DOHH2 (cell line): Measurements from ENCODE around the gene DLX4.

ENCODE experiments used
- H3F3A ChIP-seq: fragments of 200-600 bp; sonication (generic), shearing (Covaris generic); 2 replicates; pipeline ENCODE4 v1.6.0; 2016; ENCODE audit warnings: antibody characterized with exemption, mild to moderate bottlenecking; ENCODE audit not compliant: control insufficient read depth, insufficient read depth
- H3K27ac ChIP-seq: fragments of 200-600 bp; sonication (generic); 2 replicates; pipeline ENCODE4 v1.5.1; 2014; ENCODE audit warnings: low read depth, mild to moderate bottlenecking, low read length, moderate library complexity
- H3K27me3 ChIP-seq: fragments of 200-600 bp; sonication (generic); 2 replicates; pipeline ENCODE4 v1.6.1; 2014; ENCODE audit warnings: mild to moderate bottlenecking, low read length, mixed read lengths; ENCODE audit not compliant: control insufficient read depth
- H3K36me3 ChIP-seq: fragments of 200-600 bp; sonication (generic); 2 replicates; pipeline ENCODE4 v1.6.1; 2014; ENCODE audit warnings: mild to moderate bottlenecking, low read length, moderate library complexity, mixed read lengths; ENCODE audit not compliant: control insufficient read depth
- H3K4me1 ChIP-seq: fragments of 200-600 bp; sonication (generic); 2 replicates; pipeline ENCODE4 v1.6.1; 2014; ENCODE audit warnings: mild to moderate bottlenecking, low read length, mixed read lengths; ENCODE audit not compliant: control insufficient read depth
- H3K4me2 ChIP-seq: fragments of 200-600 bp; sonication (generic); 2 replicates; pipeline ENCODE4 v1.6.0; 2014; ENCODE audit warnings: mild to moderate bottlenecking, low read length, moderate library complexity
- H3K4me3 ChIP-seq: fragments of 200-600 bp; sonication (generic); 2 replicates; pipeline ENCODE4 v1.5.1; 2014; ENCODE audit warnings: mild to moderate bottlenecking, low read length, mixed read lengths
- H3K79me2 ChIP-seq: fragments of 200-600 bp; sonication (generic); 2 replicates; pipeline ENCODE4 v1.6.1; 2014; ENCODE audit warnings: mild to moderate bottlenecking, low read length, mixed read lengths; ENCODE audit not compliant: control insufficient read depth
- H3K9me2 ChIP-seq: fragments of 200-600 bp; sonication (generic); replicated peaks from 2 replicates; pipeline ENCODE4 v1.6.1; 2014; ENCODE audit warnings: mild to moderate bottlenecking, low read length, mixed read lengths; ENCODE audit not compliant: control insufficient read depth
- H3K9me3 ChIP-seq: fragments of 200-600 bp; sonication (generic); 2 replicates; pipeline ENCODE4 v1.6.1; 2014; ENCODE audit warnings: antibody characterized with exemption, low read length, mixed read lengths; ENCODE audit not compliant: control insufficient read depth, insufficient read depth
- H4K20me1 ChIP-seq: fragments of 200-600 bp; sonication (generic); 2 replicates; pipeline ENCODE4 v1.6.0; 2014; ENCODE audit warnings: low read depth, mild to moderate bottlenecking, antibody characterized with exemption, low read length, moderate library complexity; ENCODE audit not compliant: control insufficient read depth, insufficient read depth
- CTCF ChIP-seq: fragments of 200-600 bp; sonication (generic); IDR thresholded peaks from one replicate; pipeline ENCODE4 v1.5.1; 2014; ENCODE audit warnings: antibody characterized with exemption, mild to moderate bottlenecking, low read depth, low read length; ENCODE audit not compliant: poor library complexity, severe bottlenecking
- EZH2phosphoT487 ChIP-seq: fragments of 200-600 bp; sonication (generic); IDR thresholded peaks from 2 replicates; pipeline ENCODE4 v1.6.1; 2017; ENCODE audit warnings: borderline replicate concordance, mild to moderate bottlenecking, antibody characterized with exemption, low read length, moderate library complexity, mixed read lengths

The DLX4 gene

GRCh38 chr17:49969795-49970389 lies 902 bp downstream of the DLX4 start:
- H3K27ac ChIP-seq = no peak overlapping the region
- H3F3A ChIP-seq = peaks cover 5% of the 10 kb centered on the region; the same call in 1 of the 2 replicates
- H3K4me1 ChIP-seq = peaks cover 12% of the 10 kb centered on the region
- peaks cover 62% of the 10 kb centered on the region for H3K27me3 ChIP-seq
- H3K36me3 ChIP-seq = no peaks in the 10 kb centered on the region
- no peak for TF ChIP-seq CTCF
- no peak for TF ChIP-seq EZH2phosphoT487
- no peak overlapping the region for H3K4me3 ChIP-seq
- H3K79me2 ChIP-seq = no peaks in the 10 kb centered on the region
- H3K9me2 ChIP-seq = no peaks in the 10 kb centered on the region
- H3K9me3 ChIP-seq = no peaks in the 10 kb centered on the region
- H3K4me2 ChIP-seq = no peak overlapping the region
- no peaks in the 10 kb centered on the region for H4K20me1 ChIP-seq

GRCh38 chr17:49970498-49970897 lies 1.5 kb downstream of the DLX4 start:
- Histone ChIP-seq H3F3A (peaks cover 5% of the 10 kb centered on the region; the same call in 1 of the 2 replicates), H3K4me3 (no peak overlapping the region), H3K4me1 (peaks cover 12% of the 10 kb centered on the region), H3K36me3 (no peaks in the 10 kb centered on the region), H3K4me2 (no peak overlapping the region), H3K27me3 (peaks cover 65% of the 10 kb centered on the region), H4K20me1 (no peaks in the 10 kb centered on the region), H3K27ac (no peak overlapping the region), H3K9me2 (no peaks in the 10 kb centered on the region), H3K79me2 (no peaks in the 10 kb centered on the region), H3K9me3 (no peaks in the 10 kb centered on the region)
- no peak for TF ChIP-seq CTCF
- TF ChIP-seq EZH2phosphoT487 = no peak

- Histone ChIP-seq H3K4me2 (no peak overlapping the region), H3K27ac (no peak overlapping the region), H3K9me3 (no peaks in the 10 kb centered on the region), H3K4me1 (peaks cover 12% of the 10 kb centered on the region), H3K9me2 (no peaks in the 10 kb centered on the region), H3K4me3 (no peak overlapping the region), H3K27me3 (peaks cover 58% of the 10 kb centered on the region), H3K36me3 (no peaks in the 10 kb centered on the region), H3F3A (peaks cover 5% of the 10 kb centered on the region; the same call in 1 of the 2 replicates), H4K20me1 (no peaks in the 10 kb centered on the region), H3K79me2 (no peaks in the 10 kb centered on the region)
- TF ChIP-seq EZH2phosphoT487 = no peak
- no peak for TF ChIP-seq CTCF
Measured at GRCh38 chr17:49971199-49971847, 2.3 kb downstream of the DLX4 start.
